Hematopoietic multipotent progenitor cell treated with erythropoietin and hydrocortisone succinate and interleukin-3 and kit ligand, for 8 days (in vitro differentiated cells): ENCODE measurements around the gene ALPG.
"Not testable (repeated sequence)": the region's sequence is repeated elsewhere in the genome, so short reads cannot be mapped to it uniquely, and the experiment has no call there.

ENCODE experiments used
- DNase-seq: peaks from one replicate; pipeline ENCODE4 v3.0.0-alpha.2; 2015

The ALPG gene

DNA sequence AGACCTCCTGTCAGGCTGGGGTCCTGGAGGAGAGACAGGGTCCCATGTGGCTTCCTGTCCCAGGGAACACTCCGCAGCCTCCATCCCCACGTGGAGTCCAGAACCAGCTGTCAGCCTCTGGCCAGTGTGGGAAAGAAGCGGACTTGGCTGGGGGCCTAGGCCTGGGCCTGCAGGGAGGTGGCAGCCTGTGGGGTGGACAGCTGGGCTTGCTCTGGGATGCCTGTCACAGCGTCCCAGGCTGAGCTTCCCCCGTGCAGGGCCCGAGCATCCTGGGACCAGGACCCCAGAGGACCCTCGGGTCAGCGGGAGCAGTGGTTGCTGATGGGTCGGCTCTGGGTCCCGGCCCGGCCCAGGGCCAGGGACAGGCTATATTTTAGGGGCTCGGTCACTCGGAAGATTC is 35.8 kb downstream of the ALPG start:
- DNase-seq, result not testable (repeated sequence)

DNA sequence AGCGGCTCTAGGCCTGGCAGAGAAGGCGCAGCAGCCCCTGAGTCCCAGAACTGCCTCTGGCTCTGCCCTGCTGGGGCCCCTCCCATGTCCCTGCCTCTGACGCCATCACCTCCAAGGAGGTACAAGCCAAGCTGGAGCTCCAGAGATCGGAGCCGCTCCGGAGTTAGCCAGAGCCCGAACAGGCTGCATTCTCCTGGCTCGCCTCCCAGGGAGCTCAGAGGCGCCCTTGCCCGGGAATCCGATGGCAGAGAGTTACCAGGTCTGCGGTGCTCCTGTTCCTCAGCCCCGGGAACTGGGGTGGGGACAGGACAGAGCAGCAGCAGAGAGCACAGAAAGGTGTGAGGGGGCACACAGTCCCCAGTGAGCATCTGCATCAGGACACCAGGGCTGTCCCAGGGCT is 36.4 kb downstream of the ALPG start:
- DNase-seq, result not testable (repeated sequence)

DNA sequence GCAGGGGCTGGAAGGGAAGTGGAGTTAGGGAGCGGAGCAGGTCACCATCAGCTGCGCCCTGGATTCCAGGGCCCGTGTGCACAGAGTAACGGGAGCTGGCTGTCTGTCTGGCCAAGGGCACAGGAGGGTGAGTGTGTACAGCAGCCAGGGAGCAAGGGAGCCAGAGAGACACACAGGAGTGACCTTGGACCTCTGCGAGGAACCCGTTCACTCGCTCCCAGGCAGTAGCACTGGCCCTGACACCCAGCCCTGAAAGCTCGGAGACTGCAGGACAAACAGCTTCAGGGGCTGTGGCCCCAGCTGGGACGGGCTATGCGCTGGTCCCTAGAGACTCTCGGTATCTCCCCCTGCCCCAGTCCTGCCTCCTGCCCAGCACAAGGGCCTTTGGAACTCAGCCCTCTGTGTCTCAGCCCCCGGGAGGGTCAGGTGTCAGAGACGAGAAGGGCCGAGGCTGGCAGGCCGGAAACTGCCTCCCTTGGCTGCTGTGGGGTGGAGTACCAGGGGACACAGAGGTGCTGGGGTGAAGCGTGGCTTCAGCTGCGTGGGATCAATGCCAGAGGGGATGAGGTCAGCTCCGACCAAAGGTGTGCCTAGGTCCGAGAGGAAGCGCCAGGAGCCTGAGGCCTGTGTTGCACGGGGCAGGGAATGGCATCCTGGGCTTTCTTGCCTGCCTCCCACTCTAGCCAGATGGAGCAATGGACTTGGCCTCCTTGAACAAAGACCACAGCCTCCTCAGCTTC is 37.2 kb downstream of the ALPG start:
- DNase-seq, result not testable (repeated sequence)

DNA sequence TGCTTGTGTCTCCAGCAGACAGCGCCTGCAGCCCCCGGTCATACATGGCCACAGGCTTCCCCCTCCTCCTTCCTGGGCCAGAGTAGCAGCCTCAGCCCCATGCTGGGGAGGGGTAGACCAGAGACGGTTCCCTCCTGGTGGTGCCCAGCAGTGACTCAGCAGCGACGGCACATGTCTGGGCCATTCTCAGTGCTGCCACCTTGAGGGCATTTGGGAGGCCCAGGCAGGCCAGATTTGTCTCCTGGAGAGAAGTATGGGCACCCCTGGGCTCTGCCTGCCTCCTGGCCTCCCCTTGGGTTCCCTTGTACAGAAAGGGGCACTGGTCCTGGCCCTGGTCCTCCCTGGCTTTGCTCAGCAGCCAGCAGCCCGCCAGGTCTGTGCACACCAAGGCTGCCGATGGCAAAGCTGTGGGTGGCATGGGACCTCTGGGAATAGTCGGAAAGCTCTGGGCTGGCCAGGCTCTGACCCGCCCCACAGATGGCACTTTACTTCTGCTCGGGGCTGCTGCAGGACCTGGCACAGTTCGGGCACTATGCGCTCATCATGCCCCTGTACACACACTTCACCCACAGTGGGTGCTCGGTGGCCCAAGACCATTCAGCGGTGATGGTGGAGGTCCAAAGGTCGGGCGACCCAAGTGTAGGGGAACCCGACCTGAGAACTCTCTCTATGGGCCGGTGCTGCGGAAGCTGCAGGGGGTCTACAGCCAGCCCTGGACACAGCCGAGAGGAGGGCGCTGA is 37.9 kb downstream of the ALPG start:
- peak; percentile 70 for DNase-seq

DNA sequence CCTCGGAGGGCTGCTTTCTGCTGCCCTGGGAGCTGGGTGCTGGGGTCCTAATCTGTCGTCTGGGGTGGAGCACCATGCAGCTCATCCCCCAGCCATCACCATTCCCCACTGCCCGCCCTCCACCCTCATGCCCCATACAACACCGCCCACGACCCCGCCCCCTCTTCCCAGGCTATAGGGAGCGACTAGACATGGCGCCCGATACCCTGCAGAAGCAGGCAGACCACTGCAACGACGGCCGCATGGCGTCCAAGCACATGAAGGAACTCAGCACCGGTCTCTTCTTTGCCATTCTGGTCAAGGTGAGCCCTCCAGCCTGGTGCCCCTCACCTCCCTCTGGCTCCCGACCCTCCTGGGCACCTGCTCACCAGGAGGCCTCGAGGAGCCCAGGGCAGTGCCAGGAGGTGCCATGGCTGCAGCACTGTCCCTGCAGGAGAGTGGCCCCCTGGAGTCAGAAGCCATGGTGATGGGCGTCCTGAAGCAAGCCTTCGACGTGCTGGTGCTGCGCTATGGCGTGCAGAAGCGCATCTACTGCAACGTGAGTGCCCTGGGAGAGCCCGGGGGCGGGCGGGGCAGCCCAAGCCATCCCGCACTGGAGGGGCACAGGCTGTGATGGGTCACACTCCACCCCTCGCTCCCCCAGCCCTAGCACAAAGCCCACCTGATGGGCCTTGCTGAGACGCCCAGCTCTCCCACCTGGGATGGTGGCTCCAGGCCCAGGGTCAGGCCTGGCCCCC is 38.7 kb downstream of the ALPG start:
- not testable (repeated sequence) for DNase-seq

DNA sequence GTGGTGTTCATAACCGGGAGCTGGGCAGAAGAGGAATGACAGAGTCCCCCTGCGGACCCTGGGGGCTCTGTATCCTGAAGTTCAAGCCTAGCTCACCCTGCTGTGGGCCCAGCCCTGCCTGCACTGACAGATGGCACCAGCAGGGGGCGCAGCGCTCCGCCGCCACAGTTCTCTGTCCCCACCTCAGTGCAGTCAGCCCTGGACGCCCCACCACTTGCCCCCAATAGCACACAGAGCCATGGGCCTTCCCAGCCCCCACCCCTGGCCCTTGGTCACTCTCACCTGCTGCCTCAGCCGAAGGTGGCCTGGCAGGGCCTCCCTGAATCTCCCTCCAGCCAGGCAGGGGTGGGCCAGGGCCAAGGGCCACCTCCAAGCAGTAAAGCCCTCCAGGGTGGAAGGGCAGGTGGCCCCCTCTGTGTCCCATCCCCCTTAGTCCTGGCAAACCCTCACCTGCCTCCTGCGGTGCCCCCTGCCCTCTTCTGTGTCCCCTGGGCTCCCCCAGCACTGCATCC is 39.7 kb downstream of the ALPG start:
- not testable (repeated sequence) for DNase-seq

DNA sequence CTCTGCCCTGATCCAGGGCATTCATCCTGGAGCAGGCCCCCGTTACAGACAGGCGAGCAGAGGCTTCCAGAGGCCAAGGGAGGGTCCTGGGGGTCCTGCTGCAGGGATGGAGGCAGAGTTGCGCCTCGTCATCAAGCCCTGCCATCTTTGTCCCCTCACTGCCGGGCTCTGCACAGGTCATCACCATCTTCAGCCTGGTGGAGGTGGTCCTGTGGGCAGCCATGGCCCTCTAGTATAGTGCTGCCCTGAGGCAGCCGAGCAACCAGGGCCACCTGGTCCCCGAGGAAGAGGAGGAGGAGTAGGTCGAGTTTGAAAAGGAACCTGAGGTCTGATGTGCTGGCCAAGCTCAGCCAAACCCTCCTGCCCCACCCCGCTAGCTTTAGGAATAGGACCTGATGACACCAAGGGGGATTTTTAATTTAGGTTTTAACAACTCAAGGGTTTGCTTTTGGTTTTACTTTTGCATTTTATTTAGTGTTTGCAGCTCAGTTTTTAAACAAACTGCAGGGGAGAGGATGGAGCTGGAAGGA is 40.5 kb downstream of the ALPG start:
- DNase-seq, result no peak

DNA sequence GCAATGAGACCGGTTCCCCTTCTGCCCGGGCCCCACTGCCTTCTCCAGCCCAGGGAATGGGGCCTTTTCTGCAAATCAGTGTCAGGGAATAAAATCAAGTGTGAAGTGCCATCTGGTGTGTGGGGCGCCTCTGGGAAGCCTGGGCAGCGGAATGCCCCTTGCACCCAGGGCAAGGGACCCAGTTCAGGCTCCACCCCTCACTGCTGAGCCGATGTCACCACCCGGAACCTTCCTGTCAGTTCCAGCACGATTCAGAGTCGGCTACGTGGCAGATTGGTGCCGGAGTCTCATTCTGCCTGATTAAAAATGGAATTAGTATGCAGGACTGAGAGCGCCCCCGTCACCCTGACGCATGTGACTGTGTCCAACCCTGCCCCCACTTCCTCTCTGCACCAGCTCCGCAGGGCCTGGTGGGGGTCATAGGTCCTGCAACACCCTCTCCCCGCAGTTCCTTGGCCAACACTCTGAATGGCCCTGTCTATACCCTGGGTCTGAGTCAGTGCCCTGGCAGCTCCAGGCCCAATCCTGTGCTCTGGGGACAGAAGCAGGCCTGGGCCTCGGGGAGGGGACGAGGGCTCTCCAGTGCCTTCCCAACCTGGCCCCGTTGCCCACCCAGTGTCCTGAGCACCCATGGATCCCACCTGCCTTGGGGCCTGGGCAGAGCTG is 41.1 kb downstream of the ALPG start:
- no peak for DNase-seq

DNA sequence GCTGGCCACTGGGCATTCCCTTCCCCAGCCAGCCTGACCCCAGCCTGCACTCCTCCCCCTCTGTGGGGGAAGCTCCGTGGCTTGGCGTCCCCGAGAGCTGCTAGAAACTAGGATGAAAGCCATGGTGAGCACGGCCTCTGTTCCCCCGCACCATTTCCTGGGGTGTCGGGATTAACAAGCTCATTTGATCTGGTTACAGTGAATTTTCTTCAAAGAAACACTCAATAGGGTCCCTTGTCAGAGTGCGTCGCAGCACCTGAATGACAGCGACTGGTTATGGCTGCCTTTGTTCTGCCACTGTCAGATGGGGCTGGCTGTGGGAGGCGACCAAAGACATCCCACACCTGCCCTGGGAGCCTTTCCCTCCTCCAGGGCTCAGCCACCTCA is 41.7 kb downstream of the ALPG start:
- DNase-seq, result no peak

DNA sequence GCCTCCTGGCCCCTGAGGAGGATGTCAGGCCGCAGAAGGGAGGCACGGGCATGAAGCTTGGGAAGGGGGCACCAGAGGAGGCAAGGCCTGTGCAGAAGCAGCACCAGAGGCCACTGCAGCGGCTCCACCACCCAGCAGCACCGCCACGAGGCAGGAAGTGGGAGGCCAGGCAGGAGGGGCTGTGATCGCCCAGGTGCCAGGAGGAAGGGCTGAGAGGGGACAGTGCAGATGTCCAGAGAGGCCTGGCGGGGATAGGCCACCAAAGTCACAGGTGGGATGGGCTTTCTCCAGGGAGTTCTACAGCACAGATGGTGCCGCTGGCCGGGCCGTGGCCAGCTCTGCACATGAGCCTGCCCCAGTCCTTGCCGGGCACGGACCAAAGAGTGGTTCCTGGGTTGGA is 43.3 kb downstream of the ALPG start:
- DNase-seq, result no peak

DNA sequence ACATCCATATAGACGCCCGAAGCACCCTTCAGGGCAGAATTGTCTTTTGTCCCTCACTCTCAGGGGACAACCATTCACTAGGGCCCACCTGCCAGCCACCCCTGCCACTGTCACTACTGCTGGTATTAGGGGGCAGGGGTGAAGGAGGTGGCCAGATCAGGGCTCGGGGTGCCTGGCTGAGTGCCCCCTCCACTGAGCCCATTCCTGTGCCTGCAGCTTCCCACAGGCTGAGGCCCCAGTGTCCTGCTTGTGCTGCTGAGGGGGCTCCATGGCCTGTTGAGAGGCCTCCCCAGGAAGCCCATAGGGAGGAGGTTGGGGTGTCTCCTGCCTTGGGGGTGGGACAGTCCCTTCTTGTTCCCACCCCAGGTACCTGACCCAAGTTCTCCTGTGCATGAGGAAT is 45.0 kb downstream of the ALPG start:
- not testable (repeated sequence) for DNase-seq

DNA sequence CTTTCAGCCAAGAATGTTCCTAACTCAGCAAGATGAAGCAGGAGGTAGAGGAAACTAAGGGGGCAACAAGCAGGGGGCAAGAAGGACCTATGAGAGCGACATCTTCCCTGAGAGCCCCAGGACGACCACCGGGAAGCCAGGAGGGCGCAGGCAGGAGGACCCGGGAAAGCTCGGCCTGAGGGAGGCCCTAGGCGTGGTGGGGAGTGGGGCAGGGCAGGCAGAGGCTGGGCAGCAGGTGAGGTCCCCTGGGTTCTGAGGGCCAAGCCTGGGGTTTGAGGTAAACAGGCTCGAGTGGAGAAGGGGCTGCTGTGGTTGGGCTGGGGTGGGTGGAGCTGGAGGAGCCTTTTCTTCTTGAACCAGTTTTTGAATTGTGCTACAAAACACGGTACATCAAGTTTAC is 48.0 kb downstream of the ALPG start:
- no peak for DNase-seq

DNA sequence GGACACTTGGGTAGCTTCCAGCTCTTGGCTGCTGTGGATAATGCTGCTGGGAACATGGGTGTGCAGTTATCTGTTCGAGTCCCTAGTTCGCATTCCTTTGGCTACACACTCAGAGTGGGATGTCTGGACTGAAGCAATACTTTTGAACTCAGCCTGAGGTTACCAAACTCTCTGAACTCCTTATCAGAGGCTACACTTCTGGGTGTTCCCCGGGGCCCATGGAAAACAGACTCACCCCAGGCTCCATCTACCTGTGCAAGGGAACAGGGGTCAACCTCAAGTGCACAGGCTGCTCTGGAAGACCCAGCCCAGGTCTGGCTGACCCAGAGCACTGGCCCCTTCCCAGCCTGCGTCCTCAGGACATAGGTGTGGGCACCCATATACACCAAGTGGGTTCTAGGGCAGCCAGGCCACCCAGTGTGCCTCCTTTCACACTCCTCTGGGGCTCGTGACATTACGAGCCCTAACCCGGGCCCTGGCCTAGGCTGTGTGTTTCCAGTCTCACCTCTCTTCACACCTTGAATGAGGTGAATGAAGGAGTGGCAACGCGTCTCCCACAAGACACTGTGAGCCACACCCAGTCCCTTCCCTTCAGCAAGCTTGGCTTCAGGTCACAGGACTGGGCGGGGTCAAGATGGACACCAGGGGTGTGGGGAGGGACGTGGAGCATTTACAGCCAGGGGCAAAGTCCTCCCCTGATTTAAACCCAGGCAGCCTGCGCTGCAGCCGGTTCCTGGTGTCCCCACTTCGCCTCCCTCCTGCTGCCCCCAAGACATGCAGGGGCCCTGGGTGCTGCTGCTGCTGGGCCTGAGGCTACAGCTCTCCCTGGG is 49.0 kb downstream of the ALPG start, which contains the start of gene ALPI:
Gene ALPI (plus strand): TSS at position 728 of the 830 bp plus-strand sequence. CDS start 47 bp downstream, at position 775.
- DNase-seq, result no peak

DNA sequence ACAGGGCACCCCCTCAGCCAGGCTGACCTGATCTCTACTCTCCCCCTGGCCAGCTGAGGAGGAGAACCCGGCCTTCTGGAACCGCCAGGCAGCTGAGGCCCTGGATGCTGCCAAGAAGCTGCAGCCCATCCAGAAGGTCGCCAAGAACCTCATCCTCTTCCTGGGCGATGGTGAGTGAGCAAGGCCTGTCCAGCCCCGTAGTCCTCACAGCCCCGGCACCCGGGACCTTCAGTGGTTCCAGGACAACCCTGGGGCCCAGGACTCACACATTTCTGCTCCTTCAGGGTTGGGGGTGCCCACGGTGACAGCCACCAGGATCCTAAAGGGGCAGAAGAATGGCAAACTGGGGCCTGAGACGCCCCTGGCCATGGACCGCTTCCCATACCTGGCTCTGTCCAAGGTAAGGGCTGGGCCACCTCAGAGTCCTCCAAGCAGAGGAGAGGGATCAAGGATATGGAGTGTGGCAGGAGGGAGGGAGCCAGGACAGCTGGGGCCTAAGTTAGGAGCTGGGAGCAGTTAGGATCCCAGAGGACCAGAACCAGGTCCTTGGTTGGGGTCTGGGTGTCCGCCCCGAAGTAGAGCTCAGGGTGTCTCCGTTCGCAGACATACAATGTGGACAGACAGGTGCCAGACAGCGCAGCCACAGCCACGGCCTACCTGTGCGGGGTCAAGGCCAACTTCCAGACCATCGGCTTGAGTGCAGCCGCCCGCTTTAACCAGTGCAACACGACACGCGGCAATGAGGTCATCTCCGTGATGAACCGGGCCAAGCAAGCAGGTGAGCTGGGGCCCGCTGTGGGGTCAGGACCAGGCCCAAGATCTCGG is 49.9 kb downstream of the ALPG start:
- no peak for DNase-seq

DNA sequence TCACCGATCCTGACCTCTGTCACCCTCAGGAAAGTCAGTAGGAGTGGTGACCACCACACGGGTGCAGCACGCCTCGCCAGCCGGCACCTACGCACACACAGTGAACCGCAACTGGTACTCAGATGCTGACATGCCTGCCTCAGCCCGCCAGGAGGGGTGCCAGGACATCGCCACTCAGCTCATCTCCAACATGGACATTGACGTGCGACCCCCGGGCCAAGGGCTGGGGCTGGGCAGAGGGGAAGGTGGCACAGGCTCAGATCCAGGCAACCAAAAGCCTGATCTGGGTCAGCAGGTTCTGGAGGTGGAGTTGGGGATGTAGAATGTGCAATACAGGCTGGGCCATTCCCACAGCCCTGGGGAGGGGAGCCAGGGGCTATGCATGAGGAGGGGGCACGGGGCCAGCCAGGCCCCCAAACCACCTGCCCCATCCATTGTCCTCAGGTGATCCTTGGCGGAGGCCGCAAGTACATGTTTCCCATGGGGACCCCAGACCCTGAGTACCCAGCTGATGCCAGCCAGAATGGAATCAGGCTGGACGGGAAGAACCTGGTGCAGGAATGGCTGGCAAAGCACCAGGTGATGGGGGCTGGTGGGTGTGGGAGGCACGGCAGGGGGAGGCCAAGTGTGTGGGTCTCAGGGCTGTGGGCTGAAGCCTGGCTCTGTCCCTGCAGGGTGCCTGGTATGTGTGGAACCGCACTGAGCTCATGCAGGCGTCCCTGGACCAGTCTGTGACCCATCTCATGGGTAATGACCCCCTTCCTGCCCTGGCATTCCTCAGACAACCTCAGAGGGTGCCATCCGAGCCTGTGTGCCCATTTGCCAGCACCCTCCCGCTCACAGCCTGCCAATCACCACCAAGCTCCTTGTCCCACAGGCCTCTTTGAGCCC is 50.7 kb downstream of the ALPG start:
- DNase-seq, result no peak

DNA sequence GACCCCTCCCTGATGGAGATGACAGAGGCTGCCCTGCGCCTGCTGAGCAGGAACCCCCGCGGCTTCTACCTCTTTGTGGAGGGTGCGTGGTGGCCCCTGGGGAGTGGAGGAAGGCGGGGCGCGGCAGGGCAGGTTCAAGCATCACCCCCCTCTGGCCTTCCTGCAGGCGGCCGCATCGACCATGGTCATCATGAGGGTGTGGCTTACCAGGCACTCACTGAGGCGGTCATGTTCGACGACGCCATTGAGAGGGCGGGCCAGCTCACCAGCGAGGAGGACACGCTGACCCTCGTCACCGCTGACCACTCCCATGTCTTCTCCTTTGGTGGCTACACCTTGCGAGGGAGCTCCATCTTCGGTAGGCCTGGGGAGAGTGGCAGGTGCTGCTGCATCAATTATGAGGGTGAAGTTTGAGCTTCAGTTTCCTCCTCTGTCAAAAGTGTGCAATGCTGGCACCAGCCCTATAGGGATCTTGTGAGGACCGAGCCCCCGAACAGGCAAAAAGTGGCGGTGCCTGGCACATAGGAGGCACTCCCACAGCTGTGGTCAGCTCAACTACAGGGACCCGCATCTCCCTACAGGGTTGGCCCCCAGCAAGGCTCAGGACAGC is 51.5 kb downstream of the ALPG start:
- DNase-seq, result no peak

DNA sequence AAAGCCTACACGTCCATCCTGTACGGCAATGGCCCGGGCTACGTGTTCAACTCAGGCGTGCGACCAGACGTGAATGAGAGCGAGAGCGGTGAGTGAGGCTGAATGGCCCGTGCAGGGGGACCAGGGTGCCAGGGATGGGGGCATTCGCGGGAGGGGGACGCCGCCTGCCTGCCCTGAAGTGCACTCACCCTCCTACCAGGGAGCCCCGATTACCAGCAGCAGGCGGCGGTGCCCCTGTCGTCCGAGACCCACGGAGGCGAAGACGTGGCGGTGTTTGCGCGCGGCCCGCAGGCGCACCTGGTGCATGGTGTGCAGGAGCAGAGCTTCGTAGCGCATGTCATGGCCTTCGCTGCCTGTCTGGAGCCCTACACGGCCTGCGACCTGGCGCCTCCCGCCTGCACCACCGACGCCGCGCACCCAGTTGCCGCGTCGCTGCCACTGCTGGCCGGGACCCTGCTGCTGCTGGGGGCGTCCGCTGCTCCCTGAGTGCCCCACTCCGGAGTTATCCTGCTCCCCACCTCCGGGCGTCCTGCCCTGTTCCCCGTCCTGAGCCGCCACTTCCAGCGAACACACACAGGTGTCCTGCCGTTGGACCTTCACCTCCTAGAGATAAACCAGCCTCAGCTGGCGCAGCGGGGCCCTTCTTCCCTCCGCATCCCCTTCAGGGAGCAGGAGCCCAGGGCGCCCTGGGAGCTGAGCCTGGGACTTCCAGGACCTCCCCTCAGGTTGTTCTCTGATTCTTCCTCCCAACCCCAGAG is 52.2 kb downstream of the ALPG start:
- no peak for DNase-seq

DNA sequence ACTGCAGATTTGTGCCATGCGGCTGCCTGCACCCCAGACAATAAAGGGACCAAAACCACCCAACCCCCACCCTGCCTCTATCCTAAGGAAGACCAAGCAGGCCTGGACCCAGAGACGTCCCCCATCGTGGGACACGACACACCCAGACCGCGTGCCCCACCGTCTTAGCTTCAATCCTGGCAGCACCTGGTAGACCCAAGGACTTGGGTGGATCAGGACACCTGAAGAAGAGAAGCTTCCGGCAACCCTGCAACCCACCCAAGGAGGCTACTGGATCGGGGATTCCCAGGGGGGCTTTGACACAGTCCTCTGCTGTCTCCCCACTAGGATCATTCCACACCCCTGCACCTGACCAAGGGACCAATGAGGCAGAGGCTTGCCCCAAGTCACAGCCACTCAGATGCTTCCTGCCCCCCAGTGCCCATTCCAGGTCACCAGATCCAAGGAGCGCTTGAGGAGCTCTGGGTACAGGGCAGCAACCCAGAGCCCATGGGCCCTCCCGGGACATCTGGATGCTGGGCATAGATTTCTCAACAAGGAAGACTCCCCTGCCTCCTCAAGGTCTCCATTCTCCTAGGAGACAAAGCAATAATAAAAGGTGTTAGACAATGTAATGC is 52.9 kb downstream of the ALPG start:
- no peak for DNase-seq
